HCT116 (cell line): ENCODE results near the gene TBC1D17. TPM values are rescaled to one million over a fixed set of nuclear protein-coding genes. Genes with fewer than 3 reads are reported as not detected.

ENCODE experiments used
- ATAC-seq: fragments of 200-7000 bp; cut with Tn5 transposase; 2 replicates; pipeline ENCODE4 v1.9.1; 2020; ENCODE audit warnings: mild to moderate bottlenecking, moderate library complexity
- BruUV-seq: library from RNA; stranded (reverse); fragments of 400-500 nt; replicated peaks from 2 replicates; lab custom pipeline; 2021; lab: Mats Ljungman, UMichigan
- CTCF ChIA-PET: fragments of 300-600 bp; sonication (Branson Sonifier 250); formaldehyde crosslinking; loops from one replicate; lab custom pipeline; 2021; ENCODE audit warnings: antibody characterized with exemption; lab: Charles Lee
- POLR2A ChIA-PET: fragments of 300-600, 350-600 bp; sonication (Branson Sonifier 250); formaldehyde crosslinking; loops from one replicate; lab custom pipeline; 2021; ENCODE audit warnings: antibody characterized with exemption; lab: Charles Lee
- RAD21 ChIA-PET, 2 experiments: fragments of 300-600 bp; sonication (Branson Sonifier 250); formaldehyde crosslinking; loops; one replicate each; lab custom pipeline; 2023; ENCODE audit warnings: low total read pairs in 2 of 2; ENCODE audit not compliant: uncharacterized antibody in 2 of 2, unreplicated experiment in 2 of 2, low non-redundant PET in 1 of 2; lab: Charles Lee
- DNase-seq: peaks from one replicate; pipeline ENCODE4 v3.0.0-alpha.2; 2010; ENCODE audit warnings: low read depth, low spot score
- H2AFZ ChIP-seq: fragments of 200-600 bp; shearing (Covaris generic), sonication (generic); 2 replicates; pipeline ENCODE4 v1.6.1; 2017; ENCODE audit warnings: low read depth, mixed run types, mixed read lengths, antibody characterized with exemption, low read length; ENCODE audit not compliant: poor library complexity, severe bottlenecking
- H3K27ac ChIP-seq: 2 replicates; pipeline ENCODE4 v1.5.1; 2012; ENCODE audit warnings: low read depth, low read length
- H3K27me3 ChIP-seq: fragments of 200-600 bp; sonication (generic); 2 replicates; pipeline ENCODE4 v1.6.1; 2016; ENCODE audit warnings: mixed run types, low read length, mixed read lengths; ENCODE audit not compliant: insufficient read depth
- H3K36me3 ChIP-seq, 2 experiments: fragments of 200-500 bp in 1 of 2; fragments of 200-600 bp in 1 of 2; sonication (Bioruptor generic) in 1 of 2; sonication (generic) in 1 of 2; 2 replicates each; pipeline versions ENCODE4 v1.5.1 to v1.6.1; 2014 to 2016; ENCODE audit warnings: low read length in 2 of 2, inconsistent platforms in 1 of 2, mixed read lengths in 1 of 2, mixed run types in 1 of 2; ENCODE audit not compliant: insufficient read depth in 2 of 2, control insufficient read depth in 1 of 2
- H3K4me1 ChIP-seq, 2 experiments: fragments of 200-600 bp in 1 of 2; sonication (generic) in 1 of 2; 2 replicates each; pipeline versions ENCODE4 v1.5.1 to v1.6.1; 2012 to 2017; ENCODE audit warnings: low read length in 2 of 2, inconsistent platforms in 1 of 2, mild to moderate bottlenecking in 1 of 2, mixed read lengths in 1 of 2, mixed run types in 1 of 2, moderate library complexity in 1 of 2; ENCODE audit not compliant: insufficient read depth in 2 of 2, control insufficient read depth in 1 of 2
- H3K4me2 ChIP-seq: fragments of 200-600 bp; sonication (generic); 2 replicates; pipeline ENCODE4 v1.6.1; 2017; ENCODE audit warnings: mixed run types, low read length, mixed read lengths
- H3K4me3 ChIP-seq, 2 experiments: fragments of 200-600 bp in 1 of 2; sonication (generic) in 1 of 2; replicated peaks in 1 of 2; 2 replicates each; pipeline ENCODE4 v1.5.1; 2011 to 2016; ENCODE audit warnings: low read length in 2 of 2, control low read depth in 1 of 2, low read depth in 1 of 2, mild to moderate bottlenecking in 1 of 2, mixed read lengths in 1 of 2, mixed run types in 1 of 2
- H3K79me2 ChIP-seq: fragments of 200-600 bp; sonication (generic); 2 replicates; pipeline ENCODE4 v1.6.1; 2017; ENCODE audit warnings: mild to moderate bottlenecking, mixed run types, low read length, moderate library complexity, mixed read lengths; ENCODE audit not compliant: insufficient read depth
- H3K9ac ChIP-seq: fragments of 200-600 bp; sonication (generic); 2 replicates; pipeline ENCODE4 v1.6.1; 2016; ENCODE audit warnings: low read length, mixed read lengths
- H3K9me2 ChIP-seq: fragments of 200-600 bp; sonication (generic), shearing (Covaris generic); 2 replicates; pipeline ENCODE4 v1.6.1; 2017; ENCODE audit warnings: mixed run types, mild to moderate bottlenecking, moderate library complexity; ENCODE audit not compliant: insufficient read depth
- H3K9me3 ChIP-seq, 2 experiments: fragments of 200-500 bp in 1 of 2; fragments of 200-600 bp in 1 of 2; sonication (Bioruptor generic) in 1 of 2; sonication (generic) in 1 of 2; 2 replicates each; pipeline ENCODE4 v1.6.1; 2014 to 2017; ENCODE audit warnings: low read length in 2 of 2, mixed read lengths in 2 of 2, inconsistent platforms in 1 of 2, low read depth in 1 of 2, mild to moderate bottlenecking in 1 of 2, mixed run types in 1 of 2, moderate library complexity in 1 of 2; ENCODE audit not compliant: control insufficient read depth in 1 of 2, insufficient read depth in 1 of 2
- H4K20me1 ChIP-seq: fragments of 200-600 bp; sonication (generic), shearing (Covaris generic); 2 replicates; pipeline ENCODE4 v1.6.1; 2017; ENCODE audit warnings: mixed run types, mild to moderate bottlenecking, moderate library complexity; ENCODE audit not compliant: insufficient read depth
- ATF3 ChIP-seq: IDR thresholded peaks from 2 replicates; pipeline ENCODE4 v1.6.1; 2012
- CEBPB ChIP-seq: IDR thresholded peaks from 2 replicates; pipeline ENCODE4 v1.6.1; 2012; ENCODE audit warnings: low read depth
- EGR1 ChIP-seq: IDR thresholded peaks from 2 replicates; pipeline ENCODE4 v1.6.1; 2012; ENCODE audit warnings: low read depth
- EZH2 ChIP-seq: fragments of 200-600 bp; sonication (generic); IDR thresholded peaks from 2 replicates; pipeline ENCODE4 v1.6.1; 2017; ENCODE audit warnings: antibody characterized with exemption, mixed run types
- EZH2phosphoT487 ChIP-seq: fragments of 200-600 bp; IDR thresholded peaks from 2 replicates; pipeline ENCODE4 v1.6.1; 2018; ENCODE audit warnings: antibody characterized with exemption, borderline replicate concordance
- POLR2A ChIP-seq: IDR thresholded peaks from 2 replicates; pipeline ENCODE4 v1.7.0; 2011; ENCODE audit warnings: borderline replicate concordance; ENCODE audit not compliant: insufficient read depth, insufficient read length; ENCODE audit errors: extremely low read depth
- RAD21 ChIP-seq: IDR thresholded peaks from 2 replicates; pipeline ENCODE4 v1.6.1; 2012; ENCODE audit warnings: low read depth, mild to moderate bottlenecking
- REST ChIP-seq: IDR thresholded peaks from 2 replicates; pipeline ENCODE4 v1.6.1; 2012; ENCODE audit warnings: low read depth
- SIN3A ChIP-seq: IDR thresholded peaks from 2 replicates; pipeline ENCODE4 v1.6.1; 2012; ENCODE audit warnings: low read depth
- TCF7L2 ChIP-seq: IDR thresholded peaks from 2 replicates; pipeline ENCODE4 v1.7.0; 2011; ENCODE audit warnings: borderline replicate concordance, inconsistent platforms; ENCODE audit not compliant: insufficient read depth, insufficient read length; ENCODE audit errors: extremely low read depth
- ZFX ChIP-seq: fragments of 450-650 bp; IDR thresholded peaks from 2 replicates; pipeline ENCODE4 v1.6.1; 2017
- intact Hi-C: fragments of 100-400 bp; cut with micrococcal nuclease; formaldehyde crosslinking; loops from 2 replicates; pipeline ENCODE4 v1.10.0; 2022
- total RNA-seq: library from RNA; stranded (reverse); gene quantifications from one replicate; pipeline ENCODE4 v1.2.1, GENCODE V29; 2021; ENCODE audit not compliant: unreplicated experiment

The TBC1D17 gene
- total RNA-seq, 1 experiment from 2014 or later: 32.9 TPM

GRCh38 chr19:49918089-49918488 is 40.6 kb downstream of the TBC1D17 start (continued):
- TF ChIP-seq POLR2A: no peak
- no peak for TF ChIP-seq CEBPB
- no peak for TF ChIP-seq EGR1
- TF ChIP-seq TCF7L2: no peak
- TF ChIP-seq EZH2phosphoT487: no peak
- TF ChIP-seq ZFX: no peak
- no peak for TF ChIP-seq ATF3
- no peak for TF ChIP-seq RAD21
- TF ChIP-seq REST: no peak
- TF ChIP-seq, all 23 proteins: peak for 0

- no TSS peak for BruUV-seq
- Histone ChIP-seq H4K20me1 (peaks cover 7% of the 10 kb centered on the region; the same call in 1 of the 2 replicates), H3K4me3 (no peak overlapping the region), H3K79me2 (peaks cover 98% of the 10 kb centered on the region), H2AFZ (no peak overlapping the region), H3K27ac (no peak overlapping the region), H3K9me2 (no peaks in the 10 kb centered on the region), H3K4me1 (no peaks in the 10 kb centered on the region), H3K4me2 (no peak overlapping the region), H3K27me3 (no peaks in the 10 kb centered on the region), H3K36me3 (peaks cover 28 to 43% of the 10 kb centered on the region in 2 experiments), H3K9ac (no peak overlapping the region), H3K9me3 (no peaks in the 10 kb centered on the region)
- TF ChIP-seq SIN3A (no peak), REST (no peak), ATF3 (no peak), EZH2 (no peak)
- ATAC-seq: no peak
- ChIA-PET POLR2A (no interaction called here), RAD21 (no interaction called here), CTCF (no interaction called here)
- intact Hi-C loops: no loop called here
- no peak for DNase-seq
Observed at GRCh38 chr19:49920624-49921363, 43.3 kb downstream of the TBC1D17 start.
